Adipocyte (in vitro differentiated cells): ENCODE data around the gene UROC1.

Experiments used
- DNase-seq: peaks from one replicate; pipeline ENCODE4 v3.0.0-alpha.2; 2015; ENCODE audit warnings: low read depth
- H3K27me3 ChIP-seq: replicated peaks from 2 replicates; pipeline ENCODE4 v1.7.0; 2013; ENCODE audit warnings: mild to moderate bottlenecking, low read length, moderate library complexity; ENCODE audit not compliant: control insufficient read depth, insufficient read depth
- H3K36me3 ChIP-seq: 2 replicates; pipeline ENCODE4 v1.7.0; 2013; ENCODE audit warnings: low read length, mild to moderate bottlenecking, moderate library complexity; ENCODE audit not compliant: control insufficient read depth, insufficient read depth, severe bottlenecking
- H3K4me1 ChIP-seq: 2 replicates; pipeline ENCODE4 v1.7.0; 2013; ENCODE audit warnings: mild to moderate bottlenecking, low read length, moderate library complexity; ENCODE audit not compliant: control insufficient read depth, insufficient read depth
- H3K4me3 ChIP-seq: 2 replicates; pipeline ENCODE4 v1.7.0; 2013; ENCODE audit warnings: mild to moderate bottlenecking, low read length, moderate library complexity
- H3K9ac ChIP-seq: 2 replicates; pipeline ENCODE4 v1.7.0; 2013; ENCODE audit warnings: mild to moderate bottlenecking, low read length, moderate library complexity
- H3K9me3 ChIP-seq: 2 replicates; pipeline ENCODE4 v1.7.0; 2013; ENCODE audit warnings: mild to moderate bottlenecking, low read length, moderate library complexity; ENCODE audit not compliant: control insufficient read depth

Gene UROC1

DNA sequence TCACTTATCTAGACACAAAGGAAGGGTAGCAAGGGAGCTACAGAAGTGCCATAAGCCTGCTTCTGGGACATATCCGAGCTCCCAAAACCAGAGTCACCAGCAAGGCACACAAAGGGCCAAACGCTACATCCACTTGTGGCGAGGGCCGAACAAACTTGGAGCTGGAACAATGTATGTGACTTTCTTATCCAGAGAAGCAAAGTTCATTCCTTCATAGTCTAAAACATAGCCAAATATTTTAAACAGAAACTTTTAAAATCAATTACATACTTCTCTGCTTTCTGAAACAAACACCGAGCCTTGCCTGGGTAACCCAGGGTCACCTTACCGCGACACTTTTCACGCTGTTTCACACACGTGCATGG lies 57.8 kb downstream of the UROC1 start:
- H3K9me3 ChIP-seq: no peaks in the 10 kb centered on the region
- no peak overlapping the region for H3K9ac ChIP-seq
- H3K27me3 ChIP-seq: no peaks in the 10 kb centered on the region
- H3K36me3 ChIP-seq: peaks cover 89% of the 10 kb centered on the region
- H3K4me1 ChIP-seq: peaks cover 7% of the 10 kb centered on the region
- H3K4me3 ChIP-seq: no peak overlapping the region
- DNase-seq: no peak

DNA sequence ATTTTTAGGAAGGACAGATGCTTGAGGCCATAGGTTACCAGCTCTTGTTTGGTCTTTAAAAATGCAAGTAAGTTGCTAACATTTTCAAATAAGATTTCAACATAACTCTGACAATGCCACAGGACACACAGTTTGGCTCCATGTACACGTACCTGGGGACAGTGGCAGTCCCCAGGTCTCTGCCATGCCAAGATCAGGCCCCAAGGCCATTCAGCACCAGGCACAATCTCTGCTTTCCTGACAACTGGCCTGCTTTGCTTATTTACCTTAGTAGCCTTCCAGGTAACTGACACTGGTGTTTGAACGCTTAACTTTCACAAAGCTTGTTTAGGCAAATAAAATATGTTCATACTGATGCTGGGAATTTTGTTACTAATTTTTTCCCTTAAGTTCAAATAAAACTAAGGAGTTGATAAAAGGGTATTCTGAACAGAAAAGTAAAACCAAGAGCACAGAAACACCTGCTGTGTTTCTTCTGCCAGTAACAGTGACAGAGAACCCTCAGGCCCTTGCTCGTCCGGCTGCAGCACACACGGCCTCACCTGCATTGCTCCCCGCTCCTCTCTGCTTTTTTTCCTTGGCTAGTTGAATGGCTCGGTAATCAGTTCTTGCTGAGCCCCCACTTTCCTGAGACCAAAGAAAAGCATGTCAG lies 58.3 kb downstream of the UROC1 start:
- Histone ChIP-seq H3K4me1 (peaks cover 11% of the 10 kb centered on the region), H3K36me3 (peaks cover 88% of the 10 kb centered on the region), H3K27me3 (no peaks in the 10 kb centered on the region), H3K9ac (no peak overlapping the region), H3K4me3 (no peak overlapping the region), H3K9me3 (no peaks in the 10 kb centered on the region)
- no peak for DNase-seq

DNA sequence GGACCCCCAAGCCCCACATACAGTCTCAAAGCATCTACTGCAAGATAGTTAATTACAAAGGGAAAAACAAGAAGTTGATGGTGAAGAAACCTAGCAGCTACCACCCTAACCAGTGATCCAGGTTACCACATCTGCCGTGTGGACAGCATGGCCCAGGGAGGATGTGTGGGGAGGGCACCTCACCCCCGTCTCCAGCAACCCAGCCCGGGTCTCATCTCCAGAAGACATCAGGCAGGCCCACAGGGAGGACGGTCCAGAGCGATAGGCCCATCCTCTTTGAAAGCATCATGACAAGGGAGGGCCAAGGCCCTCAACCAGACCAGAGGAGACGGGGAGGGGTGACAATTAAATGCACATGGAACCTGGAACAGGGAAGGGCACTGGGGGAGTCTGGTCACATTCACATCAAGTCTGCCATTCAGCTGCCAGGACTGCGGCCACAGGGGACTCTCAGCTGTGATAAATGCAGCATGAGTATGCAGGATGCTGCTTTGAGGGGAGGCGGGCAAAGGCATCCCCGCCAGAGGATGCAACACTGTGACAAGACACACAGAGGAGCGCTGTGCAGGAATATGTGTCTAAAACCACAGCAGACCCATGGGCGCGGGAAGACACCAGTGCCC lies 60.7 kb downstream of the UROC1 start:
- Histone ChIP-seq H3K36me3 (peaks cover 84% of the 10 kb centered on the region), H3K4me1 (peaks cover 11% of the 10 kb centered on the region), H3K27me3 (no peaks in the 10 kb centered on the region), H3K9ac (no peak overlapping the region), H3K4me3 (no peak overlapping the region), H3K9me3 (no peaks in the 10 kb centered on the region)
- DNase-seq: no peak

DNA sequence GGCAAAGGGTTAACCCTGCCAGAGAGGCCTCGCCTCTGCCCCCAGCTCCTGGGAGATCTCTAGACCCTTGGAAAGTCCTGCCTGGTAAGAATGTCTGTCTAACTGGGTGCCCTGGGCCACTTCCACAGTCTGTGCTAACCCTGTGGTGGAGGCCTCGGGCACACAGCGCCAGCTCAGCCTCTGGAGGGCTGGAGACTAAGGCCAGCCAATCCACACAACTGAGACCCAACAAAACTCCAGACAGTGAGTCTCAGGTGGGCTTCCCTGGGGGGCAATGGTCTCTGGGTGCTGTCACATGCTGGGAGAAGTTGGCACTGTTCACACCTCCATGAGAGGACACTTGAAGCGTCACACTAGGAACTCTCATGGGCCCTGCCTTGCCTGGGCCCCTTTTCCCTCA lies 61.4 kb downstream of the UROC1 start:
- Histone ChIP-seq H3K27me3 (no peaks in the 10 kb centered on the region), H3K9ac (no peak overlapping the region), H3K4me3 (no peak overlapping the region), H3K9me3 (no peaks in the 10 kb centered on the region), H3K36me3 (peaks cover 84% of the 10 kb centered on the region), H3K4me1 (peaks cover 11% of the 10 kb centered on the region)
- no peak for DNase-seq

DNA sequence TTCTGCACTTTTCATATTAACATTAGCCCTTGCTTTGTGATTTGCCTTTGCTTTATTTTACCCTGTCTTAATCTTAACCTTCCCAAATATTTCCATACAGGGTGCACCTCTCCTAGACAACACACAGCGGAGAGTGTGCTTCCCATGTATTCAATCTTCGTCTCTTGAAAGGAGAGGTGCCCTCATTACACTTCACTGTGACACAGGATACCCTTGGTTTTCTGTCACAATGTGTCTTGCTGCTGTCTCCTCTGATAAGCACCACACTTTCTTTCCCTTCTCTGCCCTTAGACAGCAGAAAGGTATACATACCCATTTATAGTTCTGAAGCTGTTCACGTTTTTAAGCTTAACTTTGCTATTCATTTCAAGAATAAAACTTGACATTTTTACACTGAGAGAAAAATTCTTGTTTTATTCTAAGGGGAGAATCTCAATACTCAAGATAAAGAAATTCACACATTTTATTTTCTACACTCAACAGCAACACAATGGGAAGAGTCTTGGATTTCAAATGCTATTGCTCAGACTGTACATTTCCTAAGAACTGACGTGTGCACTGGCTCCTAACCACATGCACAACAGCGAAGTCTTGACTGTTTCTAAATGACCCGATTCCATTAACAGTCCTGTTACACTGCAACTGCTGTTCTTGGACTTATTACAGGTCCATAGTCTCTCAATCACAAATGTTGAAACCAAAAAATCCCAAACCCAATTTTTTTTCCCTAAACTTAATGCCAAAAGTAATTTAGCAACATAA lies 63.0 kb downstream of the UROC1 start:
- H3K4me3 ChIP-seq: no peak overlapping the region
- no peak for DNase-seq
- no peaks in the 10 kb centered on the region for H3K9me3 ChIP-seq
- peaks cover 81% of the 10 kb centered on the region for H3K36me3 ChIP-seq
- H3K9ac ChIP-seq: no peak overlapping the region
- H3K4me1 ChIP-seq: peaks cover 11% of the 10 kb centered on the region
- H3K27me3 ChIP-seq: no peaks in the 10 kb centered on the region

DNA sequence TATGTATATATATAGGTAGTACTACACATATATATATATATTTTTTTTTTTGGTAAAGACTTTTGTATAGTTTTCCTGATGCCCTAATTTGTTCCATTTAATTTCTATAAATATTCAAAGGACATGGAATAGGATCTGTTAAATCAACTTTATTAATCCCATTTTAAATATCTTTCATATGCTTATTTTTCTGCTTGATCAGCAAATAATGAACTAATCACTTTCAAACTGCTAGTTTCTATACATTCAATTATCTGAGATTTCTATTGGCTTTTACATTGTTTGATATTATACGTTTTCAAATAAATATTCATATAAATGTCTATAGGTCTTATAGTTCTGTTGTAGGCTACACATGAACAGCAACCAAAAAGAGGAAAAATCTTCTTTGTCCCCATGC lies 63.5 kb downstream of the UROC1 start:
- Histone ChIP-seq H3K9ac (no peak overlapping the region), H3K4me1 (peaks cover 11% of the 10 kb centered on the region), H3K9me3 (no peaks in the 10 kb centered on the region), H3K36me3 (peaks cover 81% of the 10 kb centered on the region), H3K4me3 (no peak overlapping the region), H3K27me3 (no peaks in the 10 kb centered on the region)
- DNase-seq: no peak

DNA sequence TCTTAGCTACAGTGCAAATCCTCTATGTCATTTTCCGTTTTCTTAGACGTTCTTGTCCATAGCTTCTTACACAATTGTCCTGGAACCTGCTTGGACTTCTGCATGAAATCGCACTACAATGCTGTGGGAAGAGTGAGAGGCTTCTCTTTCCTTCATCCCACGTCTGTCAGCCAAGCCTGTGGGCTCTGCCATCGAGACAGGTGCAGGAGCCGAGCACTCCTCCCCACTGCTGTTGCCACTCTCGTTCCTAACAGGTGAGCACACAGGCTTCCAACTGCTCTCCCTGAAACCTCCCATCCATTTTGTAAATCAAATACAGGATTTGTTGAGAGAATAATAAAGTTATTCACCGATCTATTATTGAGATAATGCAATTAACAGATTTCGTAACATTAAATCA lies 65.4 kb downstream of the UROC1 start:
- H3K36me3 ChIP-seq: peaks cover 81% of the 10 kb centered on the region

DNA sequence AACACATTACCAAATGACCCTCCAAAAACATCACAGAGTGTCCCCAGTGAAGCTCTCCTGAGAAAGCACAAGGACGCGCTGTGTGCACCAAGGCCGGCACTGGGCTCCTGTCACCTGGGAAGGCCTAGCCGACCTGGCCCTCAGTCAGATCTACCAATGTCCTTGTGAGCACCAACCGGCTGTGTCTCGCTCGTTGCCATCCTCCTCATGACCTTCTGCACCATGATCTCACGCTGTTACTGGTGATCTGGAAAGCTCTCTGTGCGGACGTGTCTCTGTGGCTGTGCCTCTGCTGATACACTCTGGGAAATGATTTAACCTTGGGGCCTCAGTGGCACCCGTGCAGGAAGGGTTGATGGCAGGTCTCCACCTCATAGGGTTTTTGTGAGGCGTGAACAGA lies 66.1 kb downstream of the UROC1 start:
- no peak overlapping the region for H3K4me3 ChIP-seq
- H3K4me1 ChIP-seq: peaks cover 9% of the 10 kb centered on the region
- DNase-seq: no peak
- no peak overlapping the region for H3K9ac ChIP-seq
- peaks cover 74% of the 10 kb centered on the region for H3K36me3 ChIP-seq
- H3K27me3 ChIP-seq: no peaks in the 10 kb centered on the region
- H3K9me3 ChIP-seq: no peaks in the 10 kb centered on the region

More for the DNA sequence above, 65.4 kb downstream of the UROC1 start:
- H3K27me3 ChIP-seq: no peaks in the 10 kb centered on the region
- no peaks in the 10 kb centered on the region for H3K9me3 ChIP-seq
- peaks cover 11% of the 10 kb centered on the region for H3K4me1 ChIP-seq
- DNase-seq: no peak
- H3K4me3 ChIP-seq: no peak overlapping the region
- H3K9ac ChIP-seq: no peak overlapping the region

DNA sequence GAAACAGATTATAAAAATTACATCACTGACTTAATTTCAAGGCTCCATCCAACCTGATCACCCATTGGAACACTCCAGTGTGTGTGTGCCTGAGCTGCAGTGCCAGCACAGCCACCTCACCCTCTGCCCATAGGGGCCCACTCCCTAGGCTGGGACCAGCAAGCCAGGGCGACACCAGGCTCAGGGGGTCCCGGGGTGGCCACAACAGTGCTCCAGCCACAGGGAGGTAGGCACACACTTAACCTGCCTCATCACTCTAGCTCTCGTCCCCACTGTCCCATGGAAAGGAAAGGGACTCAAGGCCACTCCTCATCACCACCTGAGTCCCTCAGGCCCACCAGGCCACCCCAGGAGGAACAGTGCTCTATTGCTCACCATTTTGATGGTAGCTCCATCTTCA lies 66.8 kb downstream of the UROC1 start:
- DNase-seq: no peak
- H3K27me3 ChIP-seq: no peaks in the 10 kb centered on the region
- H3K4me1 ChIP-seq: peaks cover 8% of the 10 kb centered on the region
- no peak overlapping the region for H3K4me3 ChIP-seq
- H3K36me3 ChIP-seq: peaks cover 71% of the 10 kb centered on the region
- H3K9me3 ChIP-seq: no peaks in the 10 kb centered on the region
- H3K9ac ChIP-seq: no peak overlapping the region

DNA sequence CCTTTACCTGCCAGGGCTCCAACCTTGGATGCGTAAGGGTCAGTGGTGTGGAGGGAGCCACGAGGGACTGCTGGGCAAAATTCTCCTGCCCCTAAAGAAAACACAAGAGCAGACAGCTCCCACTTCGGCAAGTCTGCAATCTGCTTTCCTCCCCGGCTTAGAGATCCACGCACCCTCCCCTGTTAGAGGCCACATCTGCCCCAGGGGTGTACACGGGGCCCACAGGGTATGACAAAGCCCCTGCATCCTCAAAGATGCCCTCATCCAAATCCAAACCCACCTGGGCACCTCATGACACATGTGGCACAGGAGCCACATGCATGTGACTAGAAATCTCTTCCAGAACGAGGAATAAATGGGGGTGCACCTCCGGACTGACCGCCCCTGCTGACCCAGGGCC lies 67.4 kb downstream of the UROC1 start:
- no peak for DNase-seq
- peaks cover 67% of the 10 kb centered on the region for H3K36me3 ChIP-seq
- H3K27me3 ChIP-seq: no peaks in the 10 kb centered on the region
- H3K9ac ChIP-seq: no peak overlapping the region
- H3K4me3 ChIP-seq: no peak overlapping the region
- H3K4me1 ChIP-seq: peaks cover 5% of the 10 kb centered on the region
- H3K9me3 ChIP-seq: no peaks in the 10 kb centered on the region

DNA sequence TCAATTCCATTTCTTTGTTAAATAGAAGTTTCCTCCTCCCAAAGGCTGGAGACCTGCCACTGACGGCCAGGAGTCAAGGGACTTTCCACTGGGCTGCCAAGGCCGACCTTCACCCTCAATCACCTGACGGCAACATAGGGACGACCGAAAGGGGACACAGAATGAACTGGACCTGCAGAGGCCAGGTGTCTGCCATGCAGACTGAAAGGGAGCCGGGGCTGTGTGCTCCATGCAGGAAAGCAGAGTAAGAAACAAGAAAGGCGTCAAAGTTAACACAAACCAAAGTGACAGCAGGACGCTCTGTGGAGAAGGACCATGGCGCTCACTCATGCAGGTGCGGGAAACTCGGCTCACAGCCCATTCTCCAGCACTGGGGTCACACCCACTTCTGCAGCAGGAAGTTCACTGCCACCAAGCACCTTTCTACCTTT lies 67.9 kb downstream of the UROC1 start:
- Histone ChIP-seq H3K9me3 (no peaks in the 10 kb centered on the region), H3K36me3 (peaks cover 64% of the 10 kb centered on the region)

More for the DNA sequence above, 67.9 kb downstream of the UROC1 start:
- H3K9ac ChIP-seq: no peak overlapping the region
- DNase-seq: no peak
- H3K27me3 ChIP-seq: no peaks in the 10 kb centered on the region
- peaks cover 3% of the 10 kb centered on the region for H3K4me1 ChIP-seq
- H3K4me3 ChIP-seq: no peak overlapping the region
